Gastroesophageal sphincter (tissue), 4 donors: ENCODE data around the gene MRPL20. TPM values are rescaled to one million over a fixed set of nuclear protein-coding genes. Genes with fewer than 3 reads are reported as not detected.

Experiments used
- ATAC-seq: fragments of 150-250 bp; one replicate; pipeline ENCODE4 v1.9.1; 2016; ENCODE audit warnings: mild to moderate bottlenecking, moderate library complexity
- H3K27ac ChIP-seq, 4 donors: fragments of 200-600 bp; sonication (generic) in 3 of 4; 1 replicate in 3 of 4; 2 replicates in 1 of 4; pipeline ENCODE4 v1.5.1; 2016 to 2019
- H3K27me3 ChIP-seq: fragments of 200-600 bp; sonication (generic); one replicate; pipeline ENCODE4 v1.5.1; 2019
- H3K36me3 ChIP-seq, 2 donors: fragments of 200-600 bp; sonication (generic); one replicate each; pipeline ENCODE4 v1.5.1; 2019; ENCODE audit warnings: control low read depth in 1 of 2
- H3K4me1 ChIP-seq, 3 donors: fragments of 200-600 bp; sonication (generic); 1 replicate in 2 of 3; 2 replicates in 1 of 3; pipeline ENCODE4 v1.5.1; 2016 to 2019; ENCODE audit warnings: control low read depth in 2 of 3
- H3K4me3 ChIP-seq, 2 donors: fragments of 200-600 bp; sonication (generic); one replicate each; pipeline ENCODE4 v1.5.1; 2019; ENCODE audit warnings: mild to moderate bottlenecking in 1 of 2, moderate library complexity in 1 of 2
- H3K9me3 ChIP-seq, 3 donors: fragments of 200-600 bp; sonication (generic); one replicate each; pipeline ENCODE4 v1.5.1; 2017 to 2019; ENCODE audit warnings: control low read depth in 2 of 3
- EP300 ChIP-seq: sonication (generic); formaldehyde crosslinking; IDR thresholded peaks from one replicate; pipeline ENCODE4 v1.6.1; 2017; ENCODE audit warnings: antibody characterized with exemption, mild to moderate bottlenecking
- POLR2A ChIP-seq, 2 donors: fragments of 450-650 bp; IDR thresholded peaks; one replicate each; pipeline ENCODE4 v1.6.1; 2017; ENCODE audit warnings: antibody characterized with exemption in 2 of 2, mild to moderate bottlenecking in 2 of 2, moderate library complexity in 1 of 2
- POLR2AphosphoS5 ChIP-seq: sonication (generic); formaldehyde crosslinking; IDR thresholded peaks from one replicate; pipeline ENCODE4 v1.6.1; 2017; ENCODE audit warnings: antibody characterized with exemption
- WGBS, 2 donors: methylation state at CpG; one replicate each; pipeline ENCODE4 v1.1.5; 2018; ENCODE audit warnings: low coverage in 1 of 2; 5-methylcytosine and 5-hydroxymethylcytosine counted together
- total RNA-seq, 4 donors: library from RNA; depleted of rRNA; stranded (reverse); fragments of >200 nt; gene quantifications; one replicate each; pipeline ENCODE4 v1.1.0, GENCODE V29; 2016
- TF ChIP-seq, protein P1 (sequence below), 4 experiments: fragments of 200-600 bp in 2 of 4; fragments of 450-650 bp in 2 of 4; sonication (generic) in 1 of 4; IDR thresholded peaks; one replicate each; pipeline ENCODE4 v1.5.1; 2017 to 2019; ENCODE audit warnings: antibody characterized with exemption in 4 of 4, mild to moderate bottlenecking in 2 of 4, moderate library complexity in 2 of 4

The MRPL20 gene
- total RNA-seq, 4 donors from 2014 or later, result 121 to 215 (median 159) TPM

DNA sequence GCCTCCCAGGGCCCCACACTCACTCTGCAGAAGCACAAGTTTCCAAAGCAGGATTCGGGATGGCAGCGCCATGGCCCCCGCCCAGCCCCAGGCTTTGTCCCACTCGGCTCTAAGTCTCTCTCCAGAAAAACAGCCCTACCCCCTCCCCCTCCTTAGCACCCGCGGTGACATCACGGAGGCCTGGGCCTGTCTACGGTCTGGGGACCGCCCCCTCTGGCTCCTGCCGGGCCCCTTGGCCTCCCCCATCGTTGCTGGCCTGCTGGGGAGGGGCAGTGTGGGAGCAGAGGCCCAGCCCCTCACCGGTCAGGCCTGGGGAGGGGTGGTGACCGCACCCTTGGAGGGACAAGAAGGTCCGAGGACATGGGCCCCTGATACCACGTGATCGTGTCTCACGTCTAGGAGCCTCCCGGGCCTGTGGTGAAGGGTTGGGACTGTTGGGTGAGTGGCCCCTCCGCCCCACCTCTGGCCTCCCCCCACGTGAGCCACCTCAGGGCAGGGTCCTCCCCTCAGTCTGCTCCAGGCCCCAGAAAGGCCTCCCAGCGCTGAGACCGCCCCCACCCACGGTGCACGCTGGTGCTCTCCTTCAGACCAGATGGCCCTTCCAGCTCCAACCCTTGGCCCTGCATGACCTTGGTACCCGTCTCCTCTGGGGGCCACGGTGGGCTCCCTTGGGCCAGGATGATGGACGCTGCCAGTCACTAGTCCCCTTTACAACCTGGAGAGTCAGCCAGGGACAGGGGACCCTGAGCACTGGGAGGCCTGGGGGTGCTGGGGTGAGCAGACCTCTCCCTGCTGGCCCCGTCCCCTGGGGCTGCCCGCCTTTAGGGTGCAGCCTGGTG, 48.4 kb downstream of the MRPL20 start, which contains the start of gene MXRA8:
Gene MXRA8, minus strand, starts transcription at position 123 of the 839 bp plus-strand sequence. Its CDS starts 51 bp downstream, at position 72.
- 46% methylated on average over 2 of the region's 29 CpGs; no CpG with 5 or more reads in 1 of the 2 donors for WGBS, 2 donors
- peaks cover 0 to 10% of the 10 kb centered on the region in 2 donors for H3K36me3 ChIP-seq
- ATAC-seq, result peak; percentile 78
- TF ChIP-seq POLR2AphosphoS5 (peak; percentile 28), POLR2A (IDR thresholded peaks at IDR 0.05) (peak in 1 of 2 donors; percentile 30), EP300 (no peak)
- no peaks in the 10 kb centered on the region for H3K9me3 ChIP-seq
- peak within 1 kb of the TSS; percentile 28 to 63 for H3K4me3 ChIP-seq
- peak within 1 kb of the TSS; percentile 41 to 92 (median 88) for H3K27ac ChIP-seq
- H3K4me1 ChIP-seq, result peaks cover 0 to 85% (median 20%) of the 10 kb centered on the region in 3 donors
- peaks cover 60% of the 10 kb centered on the region for H3K27me3 ChIP-seq

DNA sequence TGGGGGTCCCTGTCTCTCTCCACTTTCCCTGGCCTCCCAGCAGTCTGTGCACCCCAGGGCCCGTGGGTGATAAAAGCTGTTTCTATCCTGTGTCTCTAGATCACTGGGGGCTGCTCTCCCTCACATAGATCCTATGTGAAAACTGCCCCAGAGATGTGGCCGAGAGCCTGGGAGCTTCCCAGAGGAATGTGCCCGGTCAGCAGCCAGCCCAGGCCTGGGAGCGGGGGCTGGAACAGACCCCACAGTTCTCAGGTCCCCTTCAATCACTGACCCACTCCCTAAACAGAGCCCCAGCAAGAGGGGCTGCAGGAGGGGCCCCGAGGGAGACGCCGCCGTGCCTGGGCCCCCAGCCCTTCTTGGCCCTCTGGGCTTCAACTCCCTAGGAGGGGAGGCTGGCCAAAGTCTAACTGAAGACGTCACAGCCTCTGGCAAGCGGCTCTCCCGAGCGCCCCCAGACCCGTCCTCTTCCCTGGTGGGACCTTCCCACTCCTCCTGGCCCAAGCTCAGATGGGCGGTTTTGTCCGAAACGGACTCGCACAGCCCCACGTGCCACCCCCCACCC, 49.1 kb downstream of the MRPL20 start:
- Histone ChIP-seq H3K36me3 (peaks cover 0 to 17% of the 10 kb centered on the region in 2 donors), H3K9me3 (no peaks in the 10 kb centered on the region), H3K27ac (peak overlapping the region; percentile 41 to 92 (median 88)), H3K4me1 (peaks cover 0 to 92% (median 27%) of the 10 kb centered on the region in 3 donors), H3K4me3 (peak overlapping the region; percentile 28 to 63), H3K27me3 (peaks cover 67% of the 10 kb centered on the region)
- ATAC-seq, result no peak
- no peak for TF ChIP-seq POLR2AphosphoS5
- no peak for TF ChIP-seq EP300
- WGBS, 2 donors, result 11% methylated on average over 7 of the region's 18 CpGs; no CpG with 5 or more reads in 1 of the 2 donors

DNA sequence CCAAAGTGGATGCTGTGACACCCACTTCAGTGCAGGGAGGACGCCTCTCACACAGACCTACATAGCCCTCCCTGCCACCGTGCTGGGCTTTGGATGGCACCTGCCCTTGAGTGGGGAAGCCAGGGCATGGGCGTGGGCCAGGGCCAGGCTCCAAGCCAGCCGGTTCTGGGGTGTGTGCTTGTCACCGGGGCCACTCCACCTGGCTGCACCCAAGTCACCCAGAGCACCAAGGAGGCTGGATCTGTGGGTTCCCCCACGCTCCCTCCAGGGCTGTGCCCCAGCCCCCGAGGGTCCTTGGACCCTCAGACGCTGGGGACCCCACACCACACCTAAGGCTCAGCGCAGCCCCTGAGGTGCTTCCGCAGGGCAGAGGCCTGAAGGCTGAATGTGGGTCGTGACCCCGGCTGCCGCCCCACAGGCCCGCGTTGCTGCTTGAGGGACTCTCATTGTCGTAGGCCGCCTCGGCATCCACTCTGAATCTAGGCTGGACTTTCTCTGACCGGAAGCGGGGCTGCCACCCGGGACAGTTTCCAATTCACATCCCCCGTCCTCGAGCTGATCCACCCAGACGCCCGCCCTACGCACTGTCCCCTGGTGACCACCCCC, 50.2 kb downstream of the MRPL20 start:
- no peak for ATAC-seq

DNA sequence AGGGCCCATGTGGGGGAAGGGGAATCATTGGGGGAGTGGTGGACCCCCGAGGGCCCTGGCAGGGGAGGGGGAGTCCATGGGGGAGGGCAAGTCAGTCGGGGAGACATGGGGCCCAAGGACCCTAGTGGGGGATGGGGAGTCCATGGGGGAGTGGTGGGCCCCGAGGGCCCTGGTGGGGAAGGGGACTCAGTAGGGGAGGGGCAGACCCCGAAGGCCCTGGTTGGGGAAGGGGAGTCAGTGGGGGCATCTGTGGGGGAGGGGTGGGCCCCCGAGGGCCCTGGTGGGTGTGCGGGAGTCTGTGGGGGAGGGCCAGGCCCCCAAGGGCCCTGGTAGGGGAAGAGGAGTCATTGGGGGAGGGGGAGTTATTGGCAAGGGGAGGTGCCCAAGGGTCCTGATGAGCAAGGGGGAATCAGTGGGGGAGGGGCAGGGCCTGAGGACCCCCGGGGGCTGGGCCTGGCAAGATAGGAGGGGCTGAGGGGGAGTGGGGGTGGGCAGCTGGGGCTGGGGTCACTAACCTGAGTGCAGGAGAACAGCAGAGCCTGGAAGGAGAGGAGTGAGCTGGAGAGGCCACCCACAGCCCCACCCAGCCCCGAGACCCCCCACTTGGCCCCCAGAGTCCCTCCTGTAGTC, 50.8 kb downstream of the MRPL20 start:
- 20% methylated on average over 1 of the region's 8 CpGs; no CpG with 5 or more reads in 1 of the 2 donors for WGBS, 2 donors
- peak overlapping the region in 1 of 2 donors; percentile 63 for H3K4me3 ChIP-seq
- TF ChIP-seq POLR2A (IDR thresholded peaks at IDR 0.05) (no peak), EP300 (no peak), POLR2AphosphoS5 (no peak)
- TF ChIP-seq, protein P1, sequence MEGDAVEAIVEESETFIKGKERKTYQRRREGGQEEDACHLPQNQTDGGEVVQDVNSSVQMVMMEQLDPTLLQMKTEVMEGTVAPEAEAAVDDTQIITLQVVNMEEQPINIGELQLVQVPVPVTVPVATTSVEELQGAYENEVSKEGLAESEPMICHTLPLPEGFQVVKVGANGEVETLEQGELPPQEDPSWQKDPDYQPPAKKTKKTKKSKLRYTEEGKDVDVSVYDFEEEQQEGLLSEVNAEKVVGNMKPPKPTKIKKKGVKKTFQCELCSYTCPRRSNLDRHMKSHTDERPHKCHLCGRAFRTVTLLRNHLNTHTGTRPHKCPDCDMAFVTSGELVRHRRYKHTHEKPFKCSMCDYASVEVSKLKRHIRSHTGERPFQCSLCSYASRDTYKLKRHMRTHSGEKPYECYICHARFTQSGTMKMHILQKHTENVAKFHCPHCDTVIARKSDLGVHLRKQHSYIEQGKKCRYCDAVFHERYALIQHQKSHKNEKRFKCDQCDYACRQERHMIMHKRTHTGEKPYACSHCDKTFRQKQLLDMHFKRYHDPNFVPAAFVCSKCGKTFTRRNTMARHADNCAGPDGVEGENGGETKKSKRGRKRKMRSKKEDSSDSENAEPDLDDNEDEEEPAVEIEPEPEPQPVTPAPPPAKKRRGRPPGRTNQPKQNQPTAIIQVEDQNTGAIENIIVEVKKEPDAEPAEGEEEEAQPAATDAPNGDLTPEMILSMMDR (IDR thresholded peaks at IDR 0.05), result no peak
- no peak for ATAC-seq
- H3K9me3 ChIP-seq, result no peaks in the 10 kb centered on the region
- peaks cover 0 to 96% (median 41%) of the 10 kb centered on the region in 3 donors for H3K4me1 ChIP-seq
- H3K36me3 ChIP-seq, result peaks cover 0 to 18% of the 10 kb centered on the region in 2 donors
- peaks cover 68% of the 10 kb centered on the region for H3K27me3 ChIP-seq
- H3K27ac ChIP-seq, result peak overlapping the region in 3 of 4 donors; percentile 87 to 92 (median 89)

More for the DNA sequence above, 50.2 kb downstream of the MRPL20 start:
- 16 to 34% methylated on average over 10 of the region's 26 CpGs for WGBS, 2 donors
- no peak for TF ChIP-seq POLR2AphosphoS5
- no peak for TF ChIP-seq EP300
- TF ChIP-seq, protein P1 (IDR thresholded peaks at IDR 0.05), result no peak
- TF ChIP-seq POLR2A (IDR thresholded peaks at IDR 0.05), result no peak
- Histone ChIP-seq H3K36me3 (peaks cover 0 to 18% of the 10 kb centered on the region in 2 donors), H3K4me3 (peak overlapping the region; percentile 28 to 63), H3K4me1 (peaks cover 0 to 96% (median 36%) of the 10 kb centered on the region in 3 donors), H3K27ac (peak overlapping the region; percentile 6 to 92 (median 88)), H3K27me3 (peaks cover 68% of the 10 kb centered on the region), H3K9me3 (no peaks in the 10 kb centered on the region)

DNA sequence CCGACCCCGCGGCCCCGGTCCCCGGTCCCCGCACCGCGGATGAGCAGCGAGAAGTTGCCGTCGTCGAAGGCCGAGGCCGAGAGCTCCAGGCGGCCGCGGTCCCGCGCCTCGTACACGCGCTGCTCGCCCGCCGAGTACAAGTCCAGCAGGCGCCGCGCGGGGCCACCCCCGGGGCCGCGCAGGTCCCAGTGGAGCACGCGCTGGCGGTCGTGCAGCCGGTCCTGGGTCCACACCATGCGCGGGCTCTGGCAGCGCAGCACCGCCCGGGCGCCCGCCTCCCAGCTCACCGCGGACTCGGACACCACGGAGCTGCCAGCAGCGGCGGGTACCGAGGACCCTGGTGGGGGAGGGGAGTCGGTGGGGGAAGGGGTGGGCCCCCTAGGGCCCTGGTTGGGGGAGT, 51.7 kb downstream of the MRPL20 start:
- H3K27me3 ChIP-seq, result peaks cover 68% of the 10 kb centered on the region
- H3K36me3 ChIP-seq, result peaks cover 0 to 18% of the 10 kb centered on the region in 2 donors
- peak overlapping the region in 1 of 2 donors; percentile 63 for H3K4me3 ChIP-seq
- no peaks in the 10 kb centered on the region for H3K9me3 ChIP-seq
- peaks cover 0 to 90% (median 36%) of the 10 kb centered on the region in 3 donors for H3K4me1 ChIP-seq
- WGBS, 2 donors, result no CpG with 5 or more reads among the region's 52 CpGs
- peak overlapping the region in 3 of 4 donors; percentile 87 to 92 (median 89) for H3K27ac ChIP-seq
- TF ChIP-seq, protein P1 (IDR thresholded peaks at IDR 0.05), result no peak
- no peak for TF ChIP-seq POLR2AphosphoS5
- TF ChIP-seq POLR2A (IDR thresholded peaks at IDR 0.05), result no peak
- no peak for TF ChIP-seq EP300
- no peak for ATAC-seq
